ENCODE measurements around the gene CCDC154. TPM values are rescaled to one million over a fixed set of nuclear protein-coding genes. Genes with fewer than 3 reads are reported as not detected.

Gene CCDC154
- total and polyA plus RNA-seq, 2 donors from 2014 or later = 1.8 to 2.8 TPM

DNA sequence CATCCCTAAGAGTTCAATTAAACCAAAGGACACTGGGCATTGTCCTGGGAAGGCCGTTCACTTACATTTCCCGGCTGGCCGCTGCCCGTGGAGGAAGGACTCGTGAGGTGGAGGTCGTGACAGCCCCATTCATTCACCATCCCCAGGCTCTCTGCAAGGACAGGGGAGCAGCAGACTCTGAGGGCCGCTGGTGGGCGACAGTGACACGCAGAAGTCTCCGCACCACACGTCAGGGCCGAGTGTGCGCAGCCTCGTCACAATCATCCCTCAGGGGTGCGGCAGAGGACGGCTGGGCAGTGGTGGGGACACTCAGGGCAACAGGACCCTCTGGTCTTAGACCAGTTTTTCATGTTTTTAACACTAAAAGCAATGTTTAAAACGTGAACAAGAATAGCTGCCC, 51.5 kb downstream of the CCDC154 start:
- Histone ChIP-seq H3K36me3 (ENCODE audit: control insufficient read depth in 2 of 3, insufficient read depth in 3 of 3, low read length in 3 of 3) (peaks cover 2 to 13% (median 2%) of the 10 kb centered on the region in 3 donors), H3K4me1 (ENCODE audit: control insufficient read depth in 2 of 3, insufficient read depth in 2 of 3, low read depth in 1 of 3, low read length in 3 of 3) (no peaks in the 10 kb centered on the region), H3K27ac (ENCODE audit: low read depth in 2 of 2, low read length in 2 of 2) (no peak overlapping the region), H3K9me3 (ENCODE audit: control insufficient read depth in 2 of 3, insufficient read depth in 1 of 3, low read length in 3 of 3) (no peaks in the 10 kb centered on the region), H3K4me3 (ENCODE audit: low read length in 3 of 3) (no peak overlapping the region), H3K9ac (ENCODE audit: low read length in 3 of 3) (no peak overlapping the region), H3K27me3 (ENCODE audit: control insufficient read depth, insufficient read depth, low read length) (no peaks in the 10 kb centered on the region)
- no peak for FAIRE-seq
- DNase-seq = no peak
- TF ChIP-seq, protein P1, sequence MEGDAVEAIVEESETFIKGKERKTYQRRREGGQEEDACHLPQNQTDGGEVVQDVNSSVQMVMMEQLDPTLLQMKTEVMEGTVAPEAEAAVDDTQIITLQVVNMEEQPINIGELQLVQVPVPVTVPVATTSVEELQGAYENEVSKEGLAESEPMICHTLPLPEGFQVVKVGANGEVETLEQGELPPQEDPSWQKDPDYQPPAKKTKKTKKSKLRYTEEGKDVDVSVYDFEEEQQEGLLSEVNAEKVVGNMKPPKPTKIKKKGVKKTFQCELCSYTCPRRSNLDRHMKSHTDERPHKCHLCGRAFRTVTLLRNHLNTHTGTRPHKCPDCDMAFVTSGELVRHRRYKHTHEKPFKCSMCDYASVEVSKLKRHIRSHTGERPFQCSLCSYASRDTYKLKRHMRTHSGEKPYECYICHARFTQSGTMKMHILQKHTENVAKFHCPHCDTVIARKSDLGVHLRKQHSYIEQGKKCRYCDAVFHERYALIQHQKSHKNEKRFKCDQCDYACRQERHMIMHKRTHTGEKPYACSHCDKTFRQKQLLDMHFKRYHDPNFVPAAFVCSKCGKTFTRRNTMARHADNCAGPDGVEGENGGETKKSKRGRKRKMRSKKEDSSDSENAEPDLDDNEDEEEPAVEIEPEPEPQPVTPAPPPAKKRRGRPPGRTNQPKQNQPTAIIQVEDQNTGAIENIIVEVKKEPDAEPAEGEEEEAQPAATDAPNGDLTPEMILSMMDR (IDR thresholded peaks at IDR 0.05; ENCODE audit: borderline replicate concordance, extremely low read depth, insufficient read depth) = no peak
- intact Hi-C loops (cut with DNase I) = no loop called here

DNA sequence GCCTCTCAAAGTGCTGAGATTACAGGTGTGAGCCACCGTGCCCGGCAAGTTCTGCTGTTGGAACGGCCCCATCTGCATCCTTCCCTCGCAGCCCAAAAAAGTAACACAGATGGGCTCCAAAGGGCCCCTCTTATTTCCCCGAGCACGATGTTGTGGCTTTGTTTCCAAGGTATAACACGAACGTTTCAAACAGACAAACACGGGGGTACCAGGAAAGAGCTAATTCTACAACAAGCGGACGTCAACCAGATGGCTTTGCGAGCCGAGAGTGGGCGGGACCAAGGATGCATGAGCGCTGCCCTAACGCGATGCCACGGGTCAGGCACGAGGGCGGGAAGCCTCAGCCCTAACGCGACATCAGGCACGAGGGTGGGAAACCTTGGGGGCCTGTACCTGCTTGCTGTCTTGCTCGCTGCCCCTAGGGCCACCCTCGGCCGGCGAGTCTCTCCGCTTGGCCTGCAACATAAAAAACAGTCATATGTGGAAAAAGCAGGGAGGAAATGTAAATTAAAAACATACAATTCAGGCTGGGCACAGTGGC, 54.0 kb downstream of the CCDC154 start:
- H3K36me3 ChIP-seq (ENCODE audit: control insufficient read depth in 2 of 3, insufficient read depth in 3 of 3, low read length in 3 of 3) = peaks cover 2 to 13% (median 2%) of the 10 kb centered on the region in 3 donors
- intact Hi-C loops (cut with DNase I) = no loop called here
- FAIRE-seq = no peak

DNA sequence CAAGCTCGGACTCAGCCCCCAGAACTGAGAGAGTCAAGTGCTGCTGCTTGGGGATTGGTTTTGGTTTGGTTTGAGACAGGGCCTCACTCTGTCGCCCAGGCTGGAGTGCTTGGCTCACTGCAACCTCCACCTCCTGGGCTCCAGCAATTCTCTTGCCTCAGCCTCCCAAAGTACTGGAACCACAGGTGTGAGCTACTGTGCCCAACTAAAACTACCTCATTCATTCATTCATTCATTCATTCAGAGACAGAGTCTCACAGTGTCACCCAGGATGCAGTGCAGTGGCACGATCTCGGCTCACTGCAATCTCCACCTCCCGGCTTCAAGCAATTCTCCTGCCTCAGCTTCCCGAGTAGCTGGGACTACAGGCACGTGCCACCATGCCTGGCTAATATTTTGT, 54.6 kb downstream of the CCDC154 start:
- H3K27ac ChIP-seq (ENCODE audit: low read depth in 2 of 2, low read length in 2 of 2) = no peak overlapping the region
- no peak for FAIRE-seq

More for the DNA sequence above, 54.0 kb downstream of the CCDC154 start:
- DNase-seq = no peak
- TF ChIP-seq, protein P1 (IDR thresholded peaks at IDR 0.05; ENCODE audit: borderline replicate concordance, extremely low read depth, insufficient read depth) = no peak
- H3K27ac ChIP-seq (ENCODE audit: low read depth in 2 of 2, low read length in 2 of 2) = no peak overlapping the region
- H3K4me1 ChIP-seq (ENCODE audit: control insufficient read depth in 2 of 3, insufficient read depth in 2 of 3, low read depth in 1 of 3, low read length in 3 of 3) = no peaks in the 10 kb centered on the region
- no peak overlapping the region for H3K4me3 ChIP-seq (ENCODE audit: low read length in 3 of 3)
- no peak overlapping the region for H3K9ac ChIP-seq (ENCODE audit: low read length in 3 of 3)
- no peaks in the 10 kb centered on the region for H3K27me3 ChIP-seq (ENCODE audit: control insufficient read depth, insufficient read depth, low read length)
- no peaks in the 10 kb centered on the region for H3K9me3 ChIP-seq (ENCODE audit: control insufficient read depth in 2 of 3, insufficient read depth in 1 of 3, low read length in 3 of 3)

More for the DNA sequence above, 54.6 kb downstream of the CCDC154 start:
- TF ChIP-seq, protein P1 (IDR thresholded peaks at IDR 0.05; ENCODE audit: borderline replicate concordance, extremely low read depth, insufficient read depth) = no peak
- Histone ChIP-seq H3K4me1 (ENCODE audit: control insufficient read depth in 2 of 3, insufficient read depth in 2 of 3, low read depth in 1 of 3, low read length in 3 of 3) (no peaks in the 10 kb centered on the region), H3K36me3 (ENCODE audit: control insufficient read depth in 2 of 3, insufficient read depth in 3 of 3, low read length in 3 of 3) (peaks cover 2 to 14% (median 3%) of the 10 kb centered on the region in 3 donors), H3K9me3 (ENCODE audit: control insufficient read depth in 2 of 3, insufficient read depth in 1 of 3, low read length in 3 of 3) (no peaks in the 10 kb centered on the region), H3K4me3 (ENCODE audit: low read length in 3 of 3) (no peak overlapping the region), H3K9ac (ENCODE audit: low read length in 3 of 3) (no peak overlapping the region), H3K27me3 (ENCODE audit: control insufficient read depth, insufficient read depth, low read length) (no peaks in the 10 kb centered on the region)
- DNase-seq = no peak
- intact Hi-C loops (cut with DNase I) = no loop called here

Measured in kidney (tissue), 14 donors.